SK-N-SH treated with all-trans-retinoic acid at 6 μM for 48 hours (cell line): ENCODE data around the gene CTR9.

Source experiments
- ARNTL ChIP-seq: fragments of 450-650 bp; formaldehyde crosslinking; IDR thresholded peaks from 2 replicates; pipeline ENCODE4 v1.5.0; 2020; ENCODE audit warnings: low read depth, mild to moderate bottlenecking, moderate library complexity, borderline replicate concordance
- PPARA ChIP-seq: fragments of 250-450 bp; sonication (Bioruptor Pico); IDR thresholded peaks from 2 replicates; pipeline ENCODE4 v1.5.0; 2020; ENCODE audit warnings: mild to moderate bottlenecking, borderline replicate concordance
- ZFP3 ChIP-seq: fragments of 250-450 bp; sonication (Bioruptor Pico); IDR thresholded peaks from 2 replicates; pipeline ENCODE4 v1.5.0; 2020; ENCODE audit warnings: mild to moderate bottlenecking, moderate library complexity
- ZNF70 ChIP-seq: fragments of 450-650 bp; formaldehyde crosslinking; IDR thresholded peaks from 2 replicates; pipeline ENCODE4 v1.5.0; 2020; ENCODE audit warnings: mild to moderate bottlenecking, moderate library complexity
- TF ChIP-seq, protein P1 (sequence below): fragments of 250-450 bp; sonication (Bioruptor Pico); IDR thresholded peaks from 2 replicates; pipeline ENCODE4 v1.8.0; 2020; ENCODE audit warnings: mild to moderate bottlenecking, moderate library complexity, borderline replicate concordance
- TF ChIP-seq, protein P2 (sequence below): fragments of 250-450 bp; sonication (Bioruptor Pico); IDR thresholded peaks from 2 replicates; pipeline ENCODE4 v1.5.0; 2020; ENCODE audit warnings: mild to moderate bottlenecking, moderate library complexity
- TF ChIP-seq, protein P3 (sequence below): fragments of 250-450 bp; sonication (Bioruptor Pico); IDR thresholded peaks from 2 replicates; pipeline ENCODE4 v1.8.0; 2021; ENCODE audit warnings: low read depth, mild to moderate bottlenecking, moderate library complexity, borderline replicate concordance

DNA sequence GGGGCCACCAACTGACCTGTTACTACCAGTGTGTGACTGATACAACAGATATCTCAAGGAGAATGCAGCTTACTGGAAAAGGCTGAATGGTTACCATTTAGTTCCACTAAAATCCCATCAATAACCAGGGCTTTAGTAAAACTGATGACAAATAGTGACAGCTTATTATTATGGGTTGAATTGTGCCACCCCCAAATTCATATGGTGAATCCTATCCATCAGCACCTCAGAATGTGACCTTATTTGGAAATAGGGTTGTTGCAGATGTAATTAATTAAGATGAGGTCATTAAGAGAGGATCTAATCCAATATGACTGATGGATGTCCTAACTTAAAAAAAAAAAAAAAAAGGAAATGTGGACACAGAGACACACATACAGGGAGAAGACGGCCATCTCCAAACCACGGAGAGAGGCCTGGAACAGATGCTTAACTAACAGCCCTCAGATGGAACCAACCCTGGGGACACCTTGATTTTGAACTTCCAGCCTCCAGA lies 30.1 kb upstream of the CTR9 start:
- TF ChIP-seq ZFP3 (CRISPR knock-in tag) (no peak), ZNF70 (CRISPR knock-in tag) (no peak), ARNTL (CRISPR knock-in tag) (no peak), PPARA (no peak)
- TF ChIP-seq, protein P1, sequence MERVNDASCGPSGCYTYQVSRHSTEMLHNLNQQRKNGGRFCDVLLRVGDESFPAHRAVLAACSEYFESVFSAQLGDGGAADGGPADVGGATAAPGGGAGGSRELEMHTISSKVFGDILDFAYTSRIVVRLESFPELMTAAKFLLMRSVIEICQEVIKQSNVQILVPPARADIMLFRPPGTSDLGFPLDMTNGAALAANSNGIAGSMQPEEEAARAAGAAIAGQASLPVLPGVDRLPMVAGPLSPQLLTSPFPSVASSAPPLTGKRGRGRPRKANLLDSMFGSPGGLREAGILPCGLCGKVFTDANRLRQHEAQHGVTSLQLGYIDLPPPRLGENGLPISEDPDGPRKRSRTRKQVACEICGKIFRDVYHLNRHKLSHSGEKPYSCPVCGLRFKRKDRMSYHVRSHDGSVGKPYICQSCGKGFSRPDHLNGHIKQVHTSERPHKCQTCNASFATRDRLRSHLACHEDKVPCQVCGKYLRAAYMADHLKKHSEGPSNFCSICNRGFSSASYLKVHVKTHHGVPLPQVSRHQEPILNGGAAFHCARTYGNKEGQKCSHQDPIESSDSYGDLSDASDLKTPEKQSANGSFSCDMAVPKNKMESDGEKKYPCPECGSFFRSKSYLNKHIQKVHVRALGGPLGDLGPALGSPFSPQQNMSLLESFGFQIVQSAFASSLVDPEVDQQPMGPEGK (CRISPR knock-in tag) = no peak
- TF ChIP-seq, protein P2, sequence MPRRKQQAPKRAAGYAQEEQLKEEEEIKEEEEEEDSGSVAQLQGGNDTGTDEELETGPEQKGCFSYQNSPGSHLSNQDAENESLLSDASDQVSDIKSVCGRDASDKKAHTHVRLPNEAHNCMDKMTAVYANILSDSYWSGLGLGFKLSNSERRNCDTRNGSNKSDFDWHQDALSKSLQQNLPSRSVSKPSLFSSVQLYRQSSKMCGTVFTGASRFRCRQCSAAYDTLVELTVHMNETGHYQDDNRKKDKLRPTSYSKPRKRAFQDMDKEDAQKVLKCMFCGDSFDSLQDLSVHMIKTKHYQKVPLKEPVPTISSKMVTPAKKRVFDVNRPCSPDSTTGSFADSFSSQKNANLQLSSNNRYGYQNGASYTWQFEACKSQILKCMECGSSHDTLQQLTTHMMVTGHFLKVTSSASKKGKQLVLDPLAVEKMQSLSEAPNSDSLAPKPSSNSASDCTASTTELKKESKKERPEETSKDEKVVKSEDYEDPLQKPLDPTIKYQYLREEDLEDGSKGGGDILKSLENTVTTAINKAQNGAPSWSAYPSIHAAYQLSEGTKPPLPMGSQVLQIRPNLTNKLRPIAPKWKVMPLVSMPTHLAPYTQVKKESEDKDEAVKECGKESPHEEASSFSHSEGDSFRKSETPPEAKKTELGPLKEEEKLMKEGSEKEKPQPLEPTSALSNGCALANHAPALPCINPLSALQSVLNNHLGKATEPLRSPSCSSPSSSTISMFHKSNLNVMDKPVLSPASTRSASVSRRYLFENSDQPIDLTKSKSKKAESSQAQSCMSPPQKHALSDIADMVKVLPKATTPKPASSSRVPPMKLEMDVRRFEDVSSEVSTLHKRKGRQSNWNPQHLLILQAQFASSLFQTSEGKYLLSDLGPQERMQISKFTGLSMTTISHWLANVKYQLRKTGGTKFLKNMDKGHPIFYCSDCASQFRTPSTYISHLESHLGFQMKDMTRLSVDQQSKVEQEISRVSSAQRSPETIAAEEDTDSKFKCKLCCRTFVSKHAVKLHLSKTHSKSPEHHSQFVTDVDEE = no peak
- TF ChIP-seq, protein P3, sequence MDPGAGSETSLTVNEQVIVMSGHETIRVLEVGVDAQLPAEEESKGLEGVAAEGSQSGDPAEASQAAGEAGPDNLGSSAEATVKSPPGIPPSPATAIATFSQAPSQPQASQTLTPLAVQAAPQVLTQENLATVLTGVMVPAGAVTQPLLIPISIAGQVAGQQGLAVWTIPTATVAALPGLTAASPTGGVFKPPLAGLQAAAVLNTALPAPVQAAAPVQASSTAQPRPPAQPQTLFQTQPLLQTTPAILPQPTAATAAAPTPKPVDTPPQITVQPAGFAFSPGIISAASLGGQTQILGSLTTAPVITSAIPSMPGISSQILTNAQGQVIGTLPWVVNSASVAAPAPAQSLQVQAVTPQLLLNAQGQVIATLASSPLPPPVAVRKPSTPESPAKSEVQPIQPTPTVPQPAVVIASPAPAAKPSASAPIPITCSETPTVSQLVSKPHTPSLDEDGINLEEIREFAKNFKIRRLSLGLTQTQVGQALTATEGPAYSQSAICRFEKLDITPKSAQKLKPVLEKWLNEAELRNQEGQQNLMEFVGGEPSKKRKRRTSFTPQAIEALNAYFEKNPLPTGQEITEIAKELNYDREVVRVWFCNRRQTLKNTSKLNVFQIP (CRISPR knock-in tag) = no peak
